Muscle of arm (tissue), 12 donors: ENCODE data around the gene PLPP1. TPM values are rescaled to one million over a fixed set of nuclear protein-coding genes. Genes with fewer than 3 reads are reported as not detected.
"Not testable (repeated sequence)": the region's sequence is repeated elsewhere in the genome, so short reads cannot be mapped to it uniquely, and the experiment has no call there.

Source experiments
- DNase-seq: peaks from one replicate; pipeline ENCODE4 v3.0.0-alpha.2; 2013
- polyA plus RNA-seq, 12 donors: library from polyadenylated mRNA; unstranded; fragments of 120-200 nt; gene quantifications; one replicate each; pipeline ENCODE4 v1.2.1, GENCODE V29; 2013; ENCODE audit not compliant: insufficient read length in 12 of 12

PLPP1 gene
- polyA plus RNA-seq, 12 donors: 53.3 to 76.8 (median 57.0) TPM; not detected in 1

GRCh38 chr5:55510523-55510880 lies 24.3 kb downstream of the PLPP1 start:
- no peak for DNase-seq

GRCh38 chr5:55509796-55510522 lies 24.8 kb downstream of the PLPP1 start:
- DNase-seq: no peak

DNA sequence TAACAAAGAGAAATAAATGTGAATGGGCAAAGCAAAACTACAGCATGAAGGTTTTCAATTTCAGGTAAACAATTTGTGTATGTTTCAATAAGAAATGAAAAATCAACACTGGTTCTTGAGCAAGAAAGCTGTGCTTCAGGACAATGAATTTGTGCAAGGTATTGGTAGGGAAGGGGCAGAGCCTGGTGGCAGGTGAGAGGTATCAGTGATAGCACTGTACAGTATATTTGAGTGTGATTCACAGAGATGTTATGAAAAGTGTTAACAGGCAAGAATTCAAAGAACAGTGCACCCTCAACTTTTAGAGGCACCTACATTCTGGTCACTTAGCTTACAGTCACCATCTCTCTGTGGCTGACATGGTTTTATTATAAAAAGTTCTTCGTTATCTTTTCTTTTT lies 25.7 kb downstream of the PLPP1 start:
- no peak for DNase-seq

GRCh38 chr5:55507574-55507973 lies 27.2 kb downstream of the PLPP1 start:
- DNase-seq: no peak

GRCh38 chr5:55505711-55506110 lies 29.1 kb downstream of the PLPP1 start:
- DNase-seq: not testable (repeated sequence)

GRCh38 chr5:55503917-55504316 lies 30.8 kb downstream of the PLPP1 start:
- not testable (repeated sequence) for DNase-seq

- no peak for DNase-seq
These were observed 32.0 kb downstream of the PLPP1 start for GRCh38 chr5:55502759-55503158.

GRCh38 chr5:55498457-55498856 lies 36.3 kb downstream of the PLPP1 start:
- DNase-seq: no peak

DNA sequence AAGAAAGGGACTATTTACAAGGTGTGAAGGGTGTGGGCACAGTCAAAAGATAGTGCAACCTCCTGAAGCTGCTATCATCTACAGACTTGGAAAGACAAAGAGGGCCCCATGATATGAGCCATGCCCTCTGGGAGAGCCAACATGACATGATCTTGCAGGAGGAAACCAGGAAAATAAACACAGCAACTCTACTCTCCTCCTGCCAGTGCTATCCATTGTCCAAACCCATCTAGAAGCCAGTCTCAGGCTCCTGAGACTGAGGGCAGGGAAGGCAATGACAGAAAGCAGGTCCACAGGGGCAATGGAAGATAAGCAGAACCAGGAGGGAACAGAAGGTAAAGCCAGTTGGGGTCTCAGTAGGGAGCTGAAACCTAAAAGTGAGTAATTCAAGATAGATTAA lies 37.1 kb downstream of the PLPP1 start:
- no peak for DNase-seq

- DNase-seq: no peak
These were observed 39.5 kb downstream of the PLPP1 start for GRCh38 chr5:55495216-55495615.

- no peak for DNase-seq
These were observed 42.3 kb downstream of the PLPP1 start for GRCh38 chr5:55492449-55492848.

GRCh38 chr5:55485073-55485472 lies 49.7 kb downstream of the PLPP1 start:
- DNase-seq: no peak

DNA sequence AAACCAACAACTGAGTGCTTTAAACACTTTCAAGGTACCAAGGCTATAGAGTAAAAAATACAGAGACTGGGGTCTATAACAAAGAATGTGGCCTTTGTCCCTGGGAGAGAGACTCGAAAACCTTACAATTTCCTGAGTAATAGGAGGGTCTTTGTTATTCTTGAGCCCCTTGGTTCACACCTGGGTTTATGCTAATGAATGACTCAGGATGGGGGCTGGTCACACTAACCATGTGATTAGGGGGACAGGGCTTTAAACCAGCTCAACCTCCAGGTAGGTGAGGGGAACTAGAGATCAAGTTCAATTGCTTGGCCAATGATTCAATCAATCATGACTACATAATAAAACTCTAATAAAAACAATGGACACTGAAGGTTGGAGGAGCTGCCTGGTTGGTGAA lies 50.2 kb downstream of the PLPP1 start:
- DNase-seq: no peak

DNA sequence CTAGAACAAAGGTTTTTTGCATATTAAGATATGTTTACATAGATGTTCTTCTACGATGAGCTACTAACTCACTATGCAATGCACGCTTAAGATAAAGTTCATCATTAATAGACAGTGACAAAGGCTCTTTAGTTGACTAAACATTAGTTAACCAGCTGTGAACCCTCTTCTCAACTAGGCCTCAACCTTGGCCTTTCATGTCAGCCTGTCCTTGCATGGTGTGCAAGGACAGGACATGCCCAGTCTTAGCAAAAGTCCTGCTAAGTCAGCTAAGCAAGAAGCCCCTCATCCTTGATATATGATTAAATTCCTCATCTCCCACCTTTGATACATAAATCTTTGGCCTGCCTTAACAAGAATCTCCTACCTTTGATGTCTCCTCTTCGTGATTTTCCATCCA lies 50.9 kb downstream of the PLPP1 start:
- no peak for DNase-seq

DNA sequence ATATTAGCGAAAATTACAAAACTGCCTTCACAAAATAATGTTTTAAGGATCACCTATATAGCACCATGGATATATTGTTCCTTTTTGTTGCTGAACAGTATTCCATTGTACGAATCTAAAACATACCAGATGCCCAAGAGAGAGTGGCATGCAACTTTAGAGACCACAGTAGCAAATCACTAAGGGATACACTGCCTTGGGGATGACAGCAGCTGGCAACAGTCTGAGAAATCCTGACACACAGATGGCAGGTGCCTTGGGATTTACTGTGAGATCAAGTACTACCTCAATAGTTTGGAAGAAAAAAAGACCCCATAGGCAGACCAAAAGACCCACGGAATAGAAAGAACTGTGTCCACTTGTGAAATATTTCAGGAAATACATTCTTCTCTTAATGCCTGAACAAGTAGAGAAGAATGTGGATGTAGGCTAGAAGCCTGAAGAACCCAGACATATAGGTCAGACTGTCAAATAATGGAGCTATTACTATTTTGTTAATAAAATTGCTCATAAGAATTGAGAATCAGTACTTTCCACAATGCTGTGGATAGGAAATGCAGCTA lies 53.4 kb downstream of the PLPP1 start:
- no peak for DNase-seq

- no peak for DNase-seq
These were observed 54.0 kb downstream of the PLPP1 start for GRCh38 chr5:55480781-55481180.

DNA sequence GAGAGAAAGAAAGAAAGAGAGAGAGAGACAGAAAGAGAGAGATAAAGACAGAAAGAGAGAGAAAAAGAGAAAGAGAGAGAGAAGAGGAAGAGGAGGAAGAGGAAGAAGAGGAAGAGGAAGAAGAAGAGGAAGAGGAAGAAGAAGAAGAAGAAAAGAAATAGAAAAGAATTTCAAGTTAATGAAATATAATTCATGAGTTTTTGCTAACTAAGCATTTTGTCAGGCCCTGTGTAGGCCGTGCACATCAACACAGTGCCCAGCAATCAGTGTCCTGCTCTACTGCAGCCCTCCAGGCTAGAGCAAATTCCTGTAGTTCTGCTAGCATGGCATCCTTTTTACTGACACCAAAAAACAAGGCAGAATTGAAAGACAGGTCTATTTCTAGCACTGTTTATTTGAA lies 62.1 kb downstream of the PLPP1 start:
- no peak for DNase-seq

DNA sequence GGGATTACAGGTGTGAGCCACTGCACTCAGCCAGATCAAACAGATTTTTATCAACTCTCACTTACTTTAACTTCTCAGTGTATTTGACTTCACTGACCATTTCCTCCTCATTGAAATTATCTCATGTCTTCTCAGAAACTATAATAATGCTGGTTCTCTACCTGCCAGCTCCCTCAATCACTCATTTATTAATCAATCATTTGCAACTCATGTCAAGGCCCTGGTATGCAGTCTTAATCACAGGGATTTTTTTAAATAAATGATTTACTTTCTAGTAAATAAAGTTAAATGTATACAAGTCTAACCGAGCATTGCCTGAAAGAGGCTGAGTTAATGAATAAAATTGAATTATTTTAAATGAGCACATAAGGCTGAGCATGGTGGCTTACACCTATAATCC lies 63.3 kb downstream of the PLPP1 start:
- DNase-seq: no peak

DNA sequence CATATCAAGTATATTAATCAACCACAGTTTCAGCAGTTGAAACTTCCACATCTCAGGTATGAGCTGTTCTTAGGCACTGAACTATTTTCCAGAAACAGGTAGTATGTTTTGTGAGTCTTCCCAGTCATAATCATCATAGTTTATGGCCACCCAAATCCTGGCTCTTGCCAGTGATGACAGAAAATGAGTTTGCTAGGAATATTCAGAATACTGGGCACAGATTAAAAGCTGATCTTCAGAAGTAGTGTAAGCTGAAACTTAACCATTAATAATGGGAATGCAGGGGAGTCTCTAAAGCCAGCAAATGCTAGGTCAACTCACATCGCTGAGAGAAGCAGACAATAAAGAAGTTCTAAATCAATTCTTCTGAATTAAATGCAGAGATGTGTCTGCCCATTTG lies 64.5 kb downstream of the PLPP1 start:
- DNase-seq: no peak

- no peak for DNase-seq
These were observed 64.9 kb downstream of the PLPP1 start for GRCh38 chr5:55469839-55470238.

DNA sequence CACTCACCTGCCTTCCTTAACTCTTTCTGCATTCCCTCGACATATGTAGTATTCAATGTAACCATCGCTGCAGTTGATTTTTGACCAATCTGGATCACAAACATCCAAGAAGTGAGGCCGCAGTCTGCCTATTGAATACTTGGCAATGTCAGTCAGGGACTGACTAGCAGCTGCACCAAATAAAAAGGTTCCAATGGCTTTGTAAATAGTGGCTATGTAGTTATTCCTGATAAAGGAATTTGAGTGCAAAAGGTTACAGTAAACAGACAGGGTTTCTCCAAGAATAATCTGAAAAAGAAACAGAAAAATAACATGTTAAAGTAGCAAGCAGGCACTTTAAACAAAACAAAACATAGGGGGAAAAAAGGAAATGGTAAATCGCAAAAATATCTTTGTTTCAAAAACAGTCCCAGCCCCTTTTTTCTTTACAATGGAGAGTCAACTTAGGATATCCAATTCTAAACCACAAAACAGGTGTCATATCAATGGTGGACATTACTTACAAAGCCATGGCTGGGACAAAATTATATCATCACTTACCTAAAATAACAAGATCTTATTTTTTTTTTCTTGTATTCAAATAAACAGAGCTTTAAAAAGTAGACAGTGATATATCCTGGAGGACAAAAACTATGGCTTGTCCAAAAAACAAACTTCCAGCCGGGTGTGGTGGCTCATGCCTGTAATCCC lies 66.8 kb downstream of the PLPP1 start:
- no peak for DNase-seq

- no peak for DNase-seq
These were observed 71.2 kb downstream of the PLPP1 start for GRCh38 chr5:55463613-55464012.

DNA sequence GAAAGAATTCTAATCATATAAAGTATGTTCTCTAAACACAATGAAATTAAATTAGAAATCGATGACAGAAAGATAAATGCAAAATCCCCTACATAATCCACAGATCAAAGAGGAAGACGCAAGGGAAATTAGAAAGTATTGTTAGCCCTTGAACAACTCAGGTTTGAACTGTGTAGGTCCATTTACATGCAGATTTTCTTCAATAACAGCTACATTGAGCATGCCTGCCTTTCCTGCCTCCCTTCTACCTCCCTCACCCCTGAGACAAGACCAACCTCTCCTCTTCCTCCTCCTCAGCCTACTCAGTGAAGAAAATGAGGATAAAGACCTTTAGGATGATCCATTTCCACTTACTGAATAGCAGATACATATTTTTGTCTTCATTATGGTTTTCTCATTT lies 75.2 kb downstream of the PLPP1 start:
- DNase-seq: no peak
